Activated naive CD4-positive, alpha-beta T cell treated with anti-CD3 and anti-CD28 coated beads, Interleukin-2, amount 10 ng/mL, durations not matched to agents 7 days and 5 days (primary cell): ENCODE measurements around the gene YES1.

Source experiments
- CTCF ChIA-PET: fragments of 350-600 bp; sonication (Branson Sonifier 250); formaldehyde crosslinking; loops from one replicate; lab custom pipeline; 2021; ENCODE audit warnings: antibody characterized with exemption; lab: Charles Lee
- DNase-seq: peaks from one replicate; pipeline ENCODE4 v3.0.0-alpha.2; 2020
- H3K27ac Mint-ChIP-seq: one replicate; pipeline ENCODE4 v1.8.0; 2021; ENCODE audit warnings: mild to moderate bottlenecking, moderate library complexity, mixed read lengths
- H3K27me3 Mint-ChIP-seq: one replicate; pipeline ENCODE4 v1.8.0; 2021; ENCODE audit warnings: mild to moderate bottlenecking, mixed read lengths
- H3K36me3 Mint-ChIP-seq: one replicate; pipeline ENCODE4 v1.8.0; 2021; ENCODE audit warnings: mixed read lengths
- H3K4me1 Mint-ChIP-seq: one replicate; pipeline ENCODE4 v1.8.0; 2021; ENCODE audit warnings: mixed read lengths
- H3K4me3 Mint-ChIP-seq: one replicate; pipeline ENCODE4 v1.8.0; 2021; ENCODE audit warnings: mild to moderate bottlenecking, moderate library complexity, mixed read lengths
- H3K9me3 Mint-ChIP-seq: one replicate; pipeline ENCODE4 v1.8.0; 2021; ENCODE audit warnings: mixed read lengths

Gene YES1

DNA sequence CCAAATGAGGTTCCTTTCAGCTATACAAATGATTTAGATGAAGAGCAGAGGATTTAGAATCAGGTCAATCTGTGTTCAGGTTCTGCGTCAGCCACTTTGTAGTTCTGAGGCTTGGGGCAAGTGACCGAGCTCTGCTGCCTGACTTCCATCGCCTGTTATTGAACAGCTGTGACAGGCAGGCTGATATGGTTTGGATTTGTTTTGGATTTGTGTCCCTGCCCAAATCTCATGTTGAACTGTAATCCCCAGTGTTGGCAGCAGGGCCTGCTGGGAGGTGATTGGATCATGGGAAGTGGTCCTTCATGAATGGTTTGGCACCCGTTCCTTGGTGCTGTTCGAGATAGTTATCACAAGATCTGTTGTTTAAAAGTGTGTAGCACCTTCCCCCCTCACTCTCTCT, 136.0 kb downstream of the YES1 start:
- no peak for DNase-seq
- Mint-ChIP-seq H3K4me1 (peaks cover 5% of the 10 kb centered on the region), H3K27me3 (no peaks in the 10 kb centered on the region), H3K36me3 (peaks cover 55% of the 10 kb centered on the region), H3K9me3 (no peaks in the 10 kb centered on the region), H3K27ac (peak overlapping the region; percentile 71), H3K4me3 (no peak overlapping the region)
- CTCF ChIA-PET, result interaction anchor here (1.3 kb wide), 1 partner anchor 51 kb away, joined by 4 read pairs; no protein-coding TSS in a partner anchor

DNA sequence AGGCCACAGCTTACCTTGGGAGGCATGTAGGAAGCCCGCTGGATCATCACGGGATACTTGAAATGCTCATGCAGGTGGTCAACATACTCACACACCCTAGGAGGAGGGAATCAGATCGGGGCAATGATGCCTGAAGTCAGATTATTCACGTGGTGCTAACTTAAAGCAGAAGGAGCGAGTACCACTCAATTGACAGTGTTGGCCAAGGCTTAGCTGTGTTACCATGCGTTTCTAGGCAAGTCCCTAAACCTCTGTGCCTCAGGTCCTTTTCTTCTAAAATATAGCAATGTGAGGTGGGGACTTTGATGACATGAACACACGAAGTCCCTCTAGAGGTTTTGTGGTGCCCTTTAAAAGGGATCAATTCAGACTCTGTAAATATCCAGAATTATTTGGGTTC, 136.7 kb downstream of the YES1 start:
- Mint-ChIP-seq H3K4me1 (peaks cover 3% of the 10 kb centered on the region), H3K27me3 (no peaks in the 10 kb centered on the region), H3K36me3 (peaks cover 60% of the 10 kb centered on the region), H3K4me3 (no peak overlapping the region), H3K27ac (no peak overlapping the region), H3K9me3 (no peaks in the 10 kb centered on the region)
- DNase-seq, result no peak
- CTCF ChIA-PET, result interaction anchor here (1.3 kb wide), 1 partner anchor 51 kb away, joined by 4 read pairs; no protein-coding TSS in a partner anchor

DNA sequence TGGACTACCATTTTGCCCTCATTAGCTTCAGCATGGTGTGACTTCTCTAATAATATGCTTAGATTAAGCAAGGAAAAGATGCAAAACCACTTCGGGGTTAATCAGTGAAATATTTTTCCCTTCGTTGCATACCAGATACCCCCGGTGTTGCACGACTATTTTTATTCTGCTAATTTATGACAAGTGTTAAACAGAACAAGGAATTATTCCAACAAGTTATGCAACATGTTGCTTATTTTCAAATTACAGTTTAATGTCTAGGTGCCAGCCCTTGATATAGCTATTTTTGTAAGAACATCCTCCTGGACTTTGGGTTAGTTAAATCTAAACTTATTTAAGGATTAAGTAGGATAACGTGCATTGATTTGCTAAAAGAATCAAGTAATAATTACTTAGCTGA, 138.3 kb downstream of the YES1 start:
- H3K9me3 Mint-ChIP-seq, result no peaks in the 10 kb centered on the region
- H3K36me3 Mint-ChIP-seq, result peaks cover 61% of the 10 kb centered on the region
- CTCF ChIA-PET, result interaction anchor here (1.2 kb wide), 1 partner anchor 48 kb away, joined by 3 read pairs; no protein-coding TSS in a partner anchor
- H3K4me1 Mint-ChIP-seq, result peaks cover 2% of the 10 kb centered on the region
- DNase-seq, result no peak
- no peaks in the 10 kb centered on the region for H3K27me3 Mint-ChIP-seq
- H3K4me3 Mint-ChIP-seq, result no peak overlapping the region
- H3K27ac Mint-ChIP-seq, result no peak overlapping the region

DNA sequence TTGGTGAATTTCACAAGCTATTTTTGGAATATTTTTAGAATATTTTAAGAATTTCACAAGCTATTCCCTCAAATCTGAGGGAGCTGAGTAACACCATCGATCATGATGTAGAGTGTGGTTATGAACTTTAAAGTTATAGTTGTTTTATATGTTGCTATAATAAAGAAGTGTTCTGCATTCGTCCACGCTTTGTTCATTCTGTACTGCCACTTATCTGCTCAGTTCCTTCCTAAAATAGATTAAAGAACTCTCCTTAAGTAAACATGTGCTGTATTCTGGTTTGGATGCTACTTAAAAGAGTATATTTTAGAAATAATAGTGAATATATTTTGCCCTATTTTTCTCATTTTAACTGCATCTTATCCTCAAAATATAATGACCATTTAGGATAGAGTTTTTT, 138.7 kb downstream of the YES1 start:
- Mint-ChIP-seq H3K4me3 (no peak overlapping the region), H3K27ac (no peak overlapping the region), H3K27me3 (no peaks in the 10 kb centered on the region), H3K9me3 (no peaks in the 10 kb centered on the region), H3K36me3 (peaks cover 66% of the 10 kb centered on the region), H3K4me1 (peaks cover 5% of the 10 kb centered on the region)
- no peak for DNase-seq
- CTCF ChIA-PET, result interaction anchor here (0.7 to 1.2 kb wide), 2 partner anchors 13 to 47 kb away, joined by 3 read pairs; no protein-coding TSS in a partner anchor
